Liver (tissue), 9 donors: ENCODE measurements around the gene TRIM65. TPM values are rescaled to one million over a fixed set of nuclear protein-coding genes. Genes with fewer than 3 reads are reported as not detected.
A peak's percentile ranks its signal among the peaks of the same experiment; 100 is the strongest.

ENCODE experiments used
- DNase-seq: peaks from one replicate; pipeline ENCODE4 v3.0.0-alpha.2; 2017; ENCODE audit warnings: low spot score
- H3K27ac ChIP-seq, 2 donors: one replicate each; pipeline ENCODE4 v1.7.0; 2013; ENCODE audit warnings: inconsistent platforms in 2 of 2, low read length in 2 of 2, control low read depth in 1 of 2, low read depth in 1 of 2, mild to moderate bottlenecking in 1 of 2
- H3K27me3 ChIP-seq, 4 donors: one replicate each; pipeline versions ENCODE4 v1.6.1 to v1.7.0; 2013; ENCODE audit warnings: low read length in 3 of 4, inconsistent platforms in 1 of 4, mild to moderate bottlenecking in 1 of 4, moderate library complexity in 1 of 4; ENCODE audit not compliant: control insufficient read depth in 4 of 4, insufficient read depth in 4 of 4
- H3K36me3 ChIP-seq, 4 donors: one replicate each; pipeline versions ENCODE4 v1.6.1 to v1.7.0; 2013; ENCODE audit warnings: low read length in 3 of 4, mild to moderate bottlenecking in 3 of 4, low read depth in 1 of 4, moderate library complexity in 1 of 4; ENCODE audit not compliant: control insufficient read depth in 4 of 4, insufficient read depth in 3 of 4
- H3K4me1 ChIP-seq, 4 donors: one replicate each; pipeline versions ENCODE4 v1.6.1 to v1.7.0; 2013; ENCODE audit warnings: low read length in 3 of 4, mild to moderate bottlenecking in 3 of 4, moderate library complexity in 1 of 4; ENCODE audit not compliant: control insufficient read depth in 4 of 4, insufficient read depth in 4 of 4
- H3K4me3 ChIP-seq, 3 donors: one replicate each; pipeline versions ENCODE4 v1.6.1 to v1.7.0; 2013; ENCODE audit warnings: low read length in 3 of 3, control low read depth in 1 of 3, low read depth in 1 of 3, mild to moderate bottlenecking in 1 of 3
- H3K9ac ChIP-seq, 2 donors: one replicate each; pipeline ENCODE4 v1.7.0; 2013; ENCODE audit warnings: low read length in 2 of 2, mild to moderate bottlenecking in 2 of 2, moderate library complexity in 2 of 2, control low read depth in 1 of 2, low read depth in 1 of 2
- H3K9me3 ChIP-seq, 4 donors: one replicate each; pipeline versions ENCODE4 v1.6.1 to v1.7.0; 2013; ENCODE audit warnings: low read length in 3 of 4; ENCODE audit not compliant: control insufficient read depth in 4 of 4
- ATF3 ChIP-seq: IDR thresholded peaks from 2 replicates; pipeline ENCODE4 v1.6.1; 2016; ENCODE audit warnings: antibody characterized with exemption
- EGR1 ChIP-seq, 2 donors: IDR thresholded peaks; 2 replicates each; pipeline ENCODE4 v1.6.1; 2016 to 2018; ENCODE audit warnings: antibody characterized with exemption in 2 of 2, low read depth in 2 of 2
- FOXA1 ChIP-seq: IDR thresholded peaks from 2 replicates; pipeline ENCODE4 v1.6.1; 2016; ENCODE audit warnings: antibody characterized with exemption
- GABPA ChIP-seq, 2 donors: IDR thresholded peaks in 1 of 2; conservative IDR thresholded peaks in 1 of 2; 2 replicates each; pipeline ENCODE4 v1.6.1; 2016; ENCODE audit warnings: antibody characterized with exemption in 2 of 2, mild to moderate bottlenecking in 1 of 2, moderate library complexity in 1 of 2
- HNF4A ChIP-seq, 2 donors: conservative IDR thresholded peaks; 2 replicates each; pipeline ENCODE4 v1.6.1; 2016; ENCODE audit warnings: antibody characterized with exemption in 2 of 2, mild to moderate bottlenecking in 2 of 2
- HNF4G ChIP-seq: IDR thresholded peaks from 2 replicates; pipeline ENCODE4 v1.6.1; 2016; ENCODE audit warnings: antibody characterized with exemption
- MAX ChIP-seq: IDR thresholded peaks from 2 replicates; pipeline ENCODE4 v1.6.1; 2016; ENCODE audit warnings: antibody characterized with exemption
- NR2F2 ChIP-seq: IDR thresholded peaks from 2 replicates; pipeline ENCODE4 v1.6.1; 2016; ENCODE audit warnings: antibody characterized with exemption
- RAD21 ChIP-seq, 2 donors: IDR thresholded peaks; 2 replicates each; pipeline ENCODE4 v1.6.1; 2016; ENCODE audit warnings: antibody characterized with exemption in 2 of 2, mild to moderate bottlenecking in 2 of 2
- REST ChIP-seq: IDR thresholded peaks from 2 replicates; pipeline ENCODE4 v1.6.1; 2016; ENCODE audit warnings: antibody characterized with exemption, mild to moderate bottlenecking
- SP1 ChIP-seq: IDR thresholded peaks from 2 replicates; pipeline ENCODE4 v1.6.1; 2018; ENCODE audit warnings: antibody characterized with exemption, mild to moderate bottlenecking
- TAF1 ChIP-seq: conservative IDR thresholded peaks from 2 replicates; pipeline ENCODE4 v1.6.1; 2016; ENCODE audit warnings: antibody characterized with exemption, mild to moderate bottlenecking
- YY1 ChIP-seq: IDR thresholded peaks from 2 replicates; pipeline ENCODE4 v1.6.1; 2016; ENCODE audit warnings: antibody characterized with exemption, mild to moderate bottlenecking
- ZBTB33 ChIP-seq: IDR thresholded peaks from 2 replicates; pipeline ENCODE4 v1.6.1; 2016; ENCODE audit warnings: antibody characterized with exemption
- WGBS: extraction: QIAGEN DNeasy Blood & Tissue Kit; methylation state at CpG from one replicate; pipeline ENCODE4 v1.1.7; 2013; 5-methylcytosine and 5-hydroxymethylcytosine counted together
- polyA plus RNA-seq, 2 donors: library from polyadenylated mRNA; stranded (reverse) in 1 of 2; unstranded in 1 of 2; fragments of 200-250 nt in 1 of 2; fragments of >200 nt in 1 of 2; fragmentation: Nextera tagmentation in 1 of 2; extraction: Ambion mirVana in 1 of 2; gene quantifications; one replicate each; pipeline versions ENCODE4 v1.2.1 to v1.2.3, GENCODE V29; 2013 to 2015
- total RNA-seq, 2 donors: library from RNA; depleted of rRNA; stranded (reverse); fragments of >200 nt; gene quantifications; one replicate each; pipeline ENCODE4 v1.2.3, GENCODE V29; 2014
- donor health status: healthy.
- donor health status: healthy.
- donor health status: healthy.
- donor health status: healthy.
- donor health status: healthy.

TRIM65 gene
- total and polyA plus RNA-seq, 4 donors: 1.5 to 8.6 (median 6.5) TPM

GRCh38 chr17:75943491-75943890 lies 46.7 kb upstream of the TRIM65 start:
- no peak for DNase-seq
- Histone ChIP-seq H3K4me3 (no peak overlapping the region), H3K9ac (no peak overlapping the region), H3K9me3 (no peaks in the 10 kb centered on the region), H3K27ac (no peak overlapping the region), H3K27me3 (no peaks in the 10 kb centered on the region), H3K36me3 (peaks cover 6 to 42% (median 34%) of the 10 kb centered on the region in 4 donors), H3K4me1 (peaks cover 0 to 17% (median 9%) of the 10 kb centered on the region in 4 donors)
- 87% methylated on average over 1 of the region's 1 CpG for WGBS
- TF ChIP-seq SP1: no peak
- no peak for TF ChIP-seq MAX
- TF ChIP-seq ZBTB33: no peak
- no peak for TF ChIP-seq GABPA (IDR thresholded peaks at IDR 0.05 in 1 of 2, conservative IDR thresholded peaks at IDR 0.05 in 1 of 2)
- TF ChIP-seq ATF3: no peak
- TF ChIP-seq NR2F2: no peak
- no peak for TF ChIP-seq FOXA1
- no peak for TF ChIP-seq HNF4A (conservative IDR thresholded peaks at IDR 0.05)
- no peak for TF ChIP-seq RAD21 (IDR thresholded peaks at IDR 0.05)

GRCh38 chr17:75942473-75942872 lies 45.7 kb upstream of the TRIM65 start:
- TF ChIP-seq FOXA1 (no peak), NR2F2 (no peak), ATF3 (no peak), HNF4A (conservative IDR thresholded peaks at IDR 0.05) (no peak), EGR1 (IDR thresholded peaks at IDR 0.05; ENCODE audit: low read depth in 2 of 2) (no peak), TAF1 (no peak)
- 96% methylated on average over 4 of the region's 4 CpGs for WGBS

GRCh38 chr17:75941442-75941819 lies 44.7 kb upstream of the TRIM65 start:
- H3K9ac ChIP-seq: no peak overlapping the region

More at GRCh38 chr17:75942473-75942872, 45.7 kb upstream of the TRIM65 start:
- DNase-seq: no peak
- Histone ChIP-seq H3K9me3 (no peaks in the 10 kb centered on the region), H3K4me3 (no peak overlapping the region), H3K36me3 (peaks cover 2 to 32% (median 24%) of the 10 kb centered on the region in 4 donors), H3K9ac (no peak overlapping the region), H3K27me3 (no peaks in the 10 kb centered on the region), H3K4me1 (peaks cover 0 to 17% (median 9%) of the 10 kb centered on the region in 4 donors), H3K27ac (no peak overlapping the region)

More at GRCh38 chr17:75941442-75941819, 44.7 kb upstream of the TRIM65 start:
- H3K27ac ChIP-seq: peak overlapping the region; percentile 65 to 82
- peaks cover 2 to 23% (median 18%) of the 10 kb centered on the region in 4 donors for H3K36me3 ChIP-seq
- no peaks in the 10 kb centered on the region for H3K27me3 ChIP-seq
- no peak for DNase-seq
- 27% methylated on average over 6 of the region's 6 CpGs for WGBS
- H3K4me3 ChIP-seq: peak overlapping the region in 2 of 3 donors; percentile 24 to 30
- H3K9me3 ChIP-seq: no peaks in the 10 kb centered on the region
- H3K4me1 ChIP-seq: peaks cover 0 to 17% (median 9%) of the 10 kb centered on the region in 4 donors
- no peak for TF ChIP-seq HNF4A (conservative IDR thresholded peaks at IDR 0.05)
- no peak for TF ChIP-seq YY1
- TF ChIP-seq HNF4G: peak; percentile 10
- no peak for TF ChIP-seq REST
- TF ChIP-seq EGR1 (IDR thresholded peaks at IDR 0.05; ENCODE audit: low read depth in 2 of 2): no peak
- no peak for TF ChIP-seq SP1
